ENCODE measurements around the gene VIPR1.
"Not testable (repeated sequence)": the region's sequence is repeated elsewhere in the genome, so short reads cannot be mapped to it uniquely, and the experiment has no call there.

Gene VIPR1

GRCh38 chr3:42578054-42578453, 75.6 kb downstream of the VIPR1 start:
- no peak for DNase-seq (ENCODE audit: low spot score)

GRCh38 chr3:42579346-42579745, 76.9 kb downstream of the VIPR1 start:
- DNase-seq (ENCODE audit: low spot score): not testable (repeated sequence)

GRCh38 chr3:42581400-42581708, 78.9 kb downstream of the VIPR1 start:
- peak; percentile 22 for DNase-seq (ENCODE audit: low spot score)

- peak; percentile 95 for DNase-seq (ENCODE audit: low spot score)
These were observed 79.4 kb downstream of the VIPR1 start, which contains the start of gene SEC22C for GRCh38 chr3:42581709-42582473. Gene SEC22C, minus strand, starts transcription at chr3:42581967. Its CDS starts 12,921 bp downstream, at chr3:42569046.

GRCh38 chr3:42582474-42583070, 80.1 kb downstream of the VIPR1 start:
- DNase-seq (ENCODE audit: low spot score): no peak
